ENCODE measurements around the gene FGR. TPM values are rescaled to one million over a fixed set of nuclear protein-coding genes. Genes with fewer than 3 reads are reported as not detected.

FGR gene
- polyA plus RNA-seq, 1 of the 3 experiments (the other 2 are of a cell fraction), result not detected

- 38% methylated on average over 7 of the region's 9 CpGs for WGBS (ENCODE audit: low lambda C conversion rate)
- H4K20me1 ChIP-seq (ENCODE audit: insufficient read depth), result peaks cover 82% of the 10 kb centered on the region
- peak overlapping the region; percentile 28; the same call in 1 of the 2 replicates for H3K4me2 ChIP-seq
- no peak overlapping the region; a peak in 1 of 4 replicates for H3K27ac ChIP-seq (ENCODE audit: low read depth in 2 of 2, low read length in 1 of 2)
- H3F3A ChIP-seq (replicated peaks; ENCODE audit: insufficient read depth), result peaks cover 6% of the 10 kb centered on the region
- no peak for TF ChIP-seq CHD2 (IDR thresholded peaks at IDR 0.05; ENCODE audit: low read length, partially characterized antibody)
- TF ChIP-seq GABPA (IDR thresholded peaks at IDR 0.05; ENCODE audit: low read depth), result no peak
- TF ChIP-seq RXRA (IDR thresholded peaks at IDR 0.05; ENCODE audit: borderline replicate concordance, low read depth), result no peak
- no peak for TF ChIP-seq USF2 (IDR thresholded peaks at IDR 0.05; ENCODE audit: borderline replicate concordance, low read depth, low read length)
- no peak for TF ChIP-seq TCF12 (IDR thresholded peaks at IDR 0.05)
- TF ChIP-seq TAF1 (IDR thresholded peaks at IDR 0.05; ENCODE audit: borderline replicate concordance, low read depth, low read length), result no peak
- no peak for TF ChIP-seq IRF3 (IDR thresholded peaks at IDR 0.05; ENCODE audit: low read depth, low read length)
- CTCF ChIA-PET, result interaction anchor here (0.7 to 24.8 kb wide), 3 partner anchors 14 to 755 kb away, joined by 3 to 603 read pairs (median 131); partner anchors contain the start of gene AHDC1
- H3K79me2 ChIP-seq (ENCODE audit: insufficient read depth), result peaks cover 71% of the 10 kb centered on the region; the same call in 1 of the 2 replicates
- no peak overlapping the region for H3K9ac ChIP-seq
- peaks cover 62 to 74% of the 10 kb centered on the region in 2 experiments; a peak in 3 of 4 replicates for H3K4me1 ChIP-seq (ENCODE audit: control insufficient read depth in 1 of 2, insufficient read depth in 2 of 2, low read depth in 1 of 2, low read length in 1 of 2)
- H3K9me3 ChIP-seq, result no peaks in the 10 kb centered on the region
- H2AFZ ChIP-seq (ENCODE audit: low read depth), result no peak overlapping the region
- POLR2A ChIA-PET, result no interaction called here
- no peak for DNase-seq
- no peaks in the 10 kb centered on the region for H3K9me2 ChIP-seq
- H3K36me3 ChIP-seq (replicated peaks in 1 of 2; ENCODE audit: control insufficient read depth in 1 of 2, insufficient read depth in 2 of 2, low read length in 1 of 2), result no peaks in the 10 kb centered on the region
- H3K4me3 ChIP-seq (ENCODE audit: low read depth in 2 of 2, low read length in 1 of 2), result no peak overlapping the region
- no peaks in the 10 kb centered on the region for H3K27me3 ChIP-seq (ENCODE audit: insufficient read depth)
These were observed 62.8 kb downstream of the FGR start for GRCh38 chr1:27572019-27572678.

- H3K79me2 ChIP-seq (ENCODE audit: insufficient read depth), result peaks cover 66% of the 10 kb centered on the region; the same call in 1 of the 2 replicates
- H3K9me2 ChIP-seq, result no peaks in the 10 kb centered on the region
- no peak for TF ChIP-seq SIN3A (IDR thresholded peaks at IDR 0.05; ENCODE audit: borderline replicate concordance, low read depth, low read length)
- TF ChIP-seq GABPA (IDR thresholded peaks at IDR 0.05; ENCODE audit: low read depth), result no peak
- TF ChIP-seq, protein P1, sequence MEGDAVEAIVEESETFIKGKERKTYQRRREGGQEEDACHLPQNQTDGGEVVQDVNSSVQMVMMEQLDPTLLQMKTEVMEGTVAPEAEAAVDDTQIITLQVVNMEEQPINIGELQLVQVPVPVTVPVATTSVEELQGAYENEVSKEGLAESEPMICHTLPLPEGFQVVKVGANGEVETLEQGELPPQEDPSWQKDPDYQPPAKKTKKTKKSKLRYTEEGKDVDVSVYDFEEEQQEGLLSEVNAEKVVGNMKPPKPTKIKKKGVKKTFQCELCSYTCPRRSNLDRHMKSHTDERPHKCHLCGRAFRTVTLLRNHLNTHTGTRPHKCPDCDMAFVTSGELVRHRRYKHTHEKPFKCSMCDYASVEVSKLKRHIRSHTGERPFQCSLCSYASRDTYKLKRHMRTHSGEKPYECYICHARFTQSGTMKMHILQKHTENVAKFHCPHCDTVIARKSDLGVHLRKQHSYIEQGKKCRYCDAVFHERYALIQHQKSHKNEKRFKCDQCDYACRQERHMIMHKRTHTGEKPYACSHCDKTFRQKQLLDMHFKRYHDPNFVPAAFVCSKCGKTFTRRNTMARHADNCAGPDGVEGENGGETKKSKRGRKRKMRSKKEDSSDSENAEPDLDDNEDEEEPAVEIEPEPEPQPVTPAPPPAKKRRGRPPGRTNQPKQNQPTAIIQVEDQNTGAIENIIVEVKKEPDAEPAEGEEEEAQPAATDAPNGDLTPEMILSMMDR (IDR thresholded peaks at IDR 0.05), result no peak
- TF ChIP-seq MAX (IDR thresholded peaks at IDR 0.05; ENCODE audit: low read depth), result no peak
- TF ChIP-seq MXI1 (IDR thresholded peaks at IDR 0.05; ENCODE audit: low read depth, low read length), result no peak
- TF ChIP-seq TAF1 (IDR thresholded peaks at IDR 0.05; ENCODE audit: borderline replicate concordance, low read depth, low read length), result no peak
- no peak for TF ChIP-seq GATA2 (CRISPR knock-in tag; IDR thresholded peaks at IDR 0.05)
- TF ChIP-seq IRF3 (IDR thresholded peaks at IDR 0.05; ENCODE audit: low read depth, low read length), result no peak
- no peak overlapping the region for H3K9ac ChIP-seq
- no peaks in the 10 kb centered on the region for H3K36me3 ChIP-seq (replicated peaks in 1 of 2; ENCODE audit: control insufficient read depth in 1 of 2, insufficient read depth in 2 of 2, low read length in 1 of 2)
- CTCF ChIA-PET, result interaction anchor here (0.6 to 24.8 kb wide), 7 partner anchors 10 to 756 kb away, joined by 3 to 603 read pairs (median 4); partner anchors contain the start of gene AHDC1
- WGBS (ENCODE audit: low lambda C conversion rate), result 79% methylated on average over 12 of the region's 18 CpGs
- peaks cover 63 to 74% of the 10 kb centered on the region in 2 experiments; a peak in 3 of 4 replicates for H3K4me1 ChIP-seq (ENCODE audit: control insufficient read depth in 1 of 2, insufficient read depth in 2 of 2, low read depth in 1 of 2, low read length in 1 of 2)
- peak overlapping the region; percentile 28; the same call in 1 of the 2 replicates for H3K4me2 ChIP-seq
- peaks cover 76% of the 10 kb centered on the region for H4K20me1 ChIP-seq (ENCODE audit: insufficient read depth)
- DNase-seq, result peak; percentile 66
- H2AFZ ChIP-seq (ENCODE audit: low read depth), result no peak overlapping the region
- no peak overlapping the region for H3K27ac ChIP-seq (ENCODE audit: low read depth in 2 of 2, low read length in 1 of 2)
- POLR2A ChIA-PET, result no interaction called here
- H3K27me3 ChIP-seq (ENCODE audit: insufficient read depth), result no peaks in the 10 kb centered on the region
- H3K9me3 ChIP-seq, result no peaks in the 10 kb centered on the region
- peaks cover 5% of the 10 kb centered on the region for H3F3A ChIP-seq (replicated peaks; ENCODE audit: insufficient read depth)
- no peak overlapping the region for H3K4me3 ChIP-seq (ENCODE audit: low read depth in 2 of 2, low read length in 1 of 2)
These were observed 63.5 kb downstream of the FGR start for GRCh38 chr1:27571439-27572018.
